Tibial nerve (tissue), 4 donors: ENCODE results near the gene WDR27. TPM values are rescaled to one million over a fixed set of nuclear protein-coding genes. Genes with fewer than 3 reads are reported as not detected.

Experiments used
- DNase-seq, 2 donors: peaks; one replicate each; pipeline ENCODE4 v3.0.0-alpha.2; 2019; ENCODE audit warnings: low spot score in 2 of 2
- H3K27ac ChIP-seq, 4 donors: fragments of 200-600 bp; sonication (generic) in 3 of 4; one replicate each; pipeline ENCODE4 v1.5.1; 2017 to 2019; ENCODE audit warnings: mild to moderate bottlenecking in 1 of 4
- H3K27me3 ChIP-seq, 2 donors: fragments of 200-600 bp; sonication (generic) in 1 of 2; one replicate each; pipeline versions ENCODE4 v1.5.1 to v1.6.0; 2017 to 2019
- H3K36me3 ChIP-seq, 3 donors: fragments of 200-600 bp; sonication (generic); one replicate each; pipeline ENCODE4 v1.5.1; 2018 to 2019
- H3K4me1 ChIP-seq, 4 donors: fragments of 200-600 bp; sonication (generic) in 3 of 4; one replicate each; pipeline ENCODE4 v1.5.1; 2017 to 2019
- H3K4me3 ChIP-seq, 4 donors: fragments of 200-600 bp; sonication (generic) in 3 of 4; one replicate each; pipeline ENCODE4 v1.5.1; 2017 to 2019; ENCODE audit warnings: mild to moderate bottlenecking in 1 of 4, moderate library complexity in 1 of 4
- H3K9me3 ChIP-seq, 4 donors: fragments of 200-600 bp; sonication (generic) in 3 of 4; one replicate each; pipeline ENCODE4 v1.5.1; 2017 to 2019
- EP300 ChIP-seq, 2 donors: sonication (generic); formaldehyde crosslinking; IDR thresholded peaks; one replicate each; pipeline ENCODE4 v1.6.1; 2017; ENCODE audit warnings: antibody characterized with exemption in 2 of 2, mild to moderate bottlenecking in 1 of 2
- POLR2A ChIP-seq, 2 donors: fragments of 450-650 bp; IDR thresholded peaks; one replicate each; pipeline ENCODE4 v1.6.1; 2017; ENCODE audit warnings: antibody characterized with exemption in 2 of 2, mild to moderate bottlenecking in 2 of 2, moderate library complexity in 2 of 2
- WGBS, 2 donors: methylation state at CpG; one replicate each; pipeline ENCODE4 v1.1.5; 2018; 5-methylcytosine and 5-hydroxymethylcytosine counted together
- total RNA-seq, 4 donors: library from RNA; depleted of rRNA; stranded (reverse); fragments of >200 nt; gene quantifications; one replicate each; pipeline ENCODE4 v1.1.0, GENCODE V29; 2016
- TF ChIP-seq, protein P1 (sequence below), 5 experiments: fragments of 200-600 bp in 3 of 5; fragments of 450-650 bp in 2 of 5; sonication (generic) in 3 of 5; IDR thresholded peaks; one replicate each; pipeline ENCODE4 v1.5.1; 2016 to 2019; ENCODE audit warnings: antibody characterized with exemption in 5 of 5, mild to moderate bottlenecking in 3 of 5, moderate library complexity in 2 of 5

The WDR27 gene
- total RNA-seq, 4 donors from 2014 or later: 33.9 to 57.5 (median 52.5) TPM

- DNase-seq: no peak
- Histone ChIP-seq H3K27ac (no peak overlapping the region), H3K4me1 (no peaks in the 10 kb centered on the region), H3K4me3 (no peak overlapping the region), H3K36me3 (peaks cover 0 to 48% (median 0%) of the 10 kb centered on the region in 3 donors), H3K27me3 (no peaks in the 10 kb centered on the region), H3K9me3 (no peaks in the 10 kb centered on the region)
- WGBS, 2 donors: 82 to 84% methylated on average over 8 of the region's 8 CpGs
- TF ChIP-seq, protein P1, sequence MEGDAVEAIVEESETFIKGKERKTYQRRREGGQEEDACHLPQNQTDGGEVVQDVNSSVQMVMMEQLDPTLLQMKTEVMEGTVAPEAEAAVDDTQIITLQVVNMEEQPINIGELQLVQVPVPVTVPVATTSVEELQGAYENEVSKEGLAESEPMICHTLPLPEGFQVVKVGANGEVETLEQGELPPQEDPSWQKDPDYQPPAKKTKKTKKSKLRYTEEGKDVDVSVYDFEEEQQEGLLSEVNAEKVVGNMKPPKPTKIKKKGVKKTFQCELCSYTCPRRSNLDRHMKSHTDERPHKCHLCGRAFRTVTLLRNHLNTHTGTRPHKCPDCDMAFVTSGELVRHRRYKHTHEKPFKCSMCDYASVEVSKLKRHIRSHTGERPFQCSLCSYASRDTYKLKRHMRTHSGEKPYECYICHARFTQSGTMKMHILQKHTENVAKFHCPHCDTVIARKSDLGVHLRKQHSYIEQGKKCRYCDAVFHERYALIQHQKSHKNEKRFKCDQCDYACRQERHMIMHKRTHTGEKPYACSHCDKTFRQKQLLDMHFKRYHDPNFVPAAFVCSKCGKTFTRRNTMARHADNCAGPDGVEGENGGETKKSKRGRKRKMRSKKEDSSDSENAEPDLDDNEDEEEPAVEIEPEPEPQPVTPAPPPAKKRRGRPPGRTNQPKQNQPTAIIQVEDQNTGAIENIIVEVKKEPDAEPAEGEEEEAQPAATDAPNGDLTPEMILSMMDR (IDR thresholded peaks at IDR 0.05): no peak
- TF ChIP-seq EP300 (IDR thresholded peaks at IDR 0.05): no peak
- TF ChIP-seq POLR2A (IDR thresholded peaks at IDR 0.05): no peak
These were observed 133.3 kb downstream of the WDR27 start for GRCh38 chr6:169568314-169569087.

- WGBS, 2 donors: 80 to 83% methylated on average over 11 of the region's 11 CpGs
These were observed 134.0 kb downstream of the WDR27 start for GRCh38 chr6:169567819-169568218.

DNA sequence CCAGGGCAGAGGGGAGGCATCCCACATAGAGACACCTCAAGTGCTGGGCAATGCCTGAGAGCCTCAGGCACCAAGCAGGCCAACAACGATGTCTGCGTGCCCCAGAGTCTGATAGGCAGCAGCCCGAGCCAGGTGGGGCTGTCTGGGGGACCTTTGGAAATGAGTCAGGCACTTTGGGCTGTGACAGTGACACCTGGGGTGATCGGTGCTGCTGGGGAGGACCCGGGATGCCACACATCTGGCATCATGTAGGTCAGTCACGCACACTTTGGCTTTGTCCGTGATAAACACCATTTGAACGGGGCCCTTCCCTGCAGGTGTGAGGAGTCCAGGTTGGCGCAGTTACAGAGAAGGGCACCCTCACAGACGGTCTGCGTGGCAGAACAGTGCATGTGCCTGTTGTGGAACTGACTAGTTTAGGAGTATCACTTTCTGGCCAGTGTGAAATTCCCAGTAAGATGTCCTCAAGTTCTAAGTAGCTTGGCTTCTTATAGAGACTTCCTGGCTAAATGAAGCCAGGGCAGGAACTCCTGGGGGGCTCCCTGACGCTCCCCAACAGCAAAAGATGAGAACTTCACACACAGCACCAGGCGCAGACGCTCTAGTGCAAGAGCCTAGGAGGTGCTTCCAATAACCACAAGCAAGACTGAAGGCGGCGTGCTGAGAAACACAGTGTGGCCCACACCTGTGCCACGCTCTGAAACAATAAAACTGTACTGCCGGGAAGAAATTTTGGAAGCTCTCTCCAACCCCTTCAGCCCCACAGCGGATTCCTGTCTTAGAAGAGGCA, 134.7 kb downstream of the WDR27 start:
- Histone ChIP-seq H3K27me3 (no peaks in the 10 kb centered on the region), H3K4me3 (no peak overlapping the region), H3K27ac (no peak overlapping the region), H3K9me3 (peaks cover 0 to 3% (median 0%) of the 10 kb centered on the region in 4 donors), H3K4me1 (no peaks in the 10 kb centered on the region), H3K36me3 (peaks cover 0 to 60% (median 0%) of the 10 kb centered on the region in 3 donors)
- DNase-seq: no peak
- TF ChIP-seq POLR2A (IDR thresholded peaks at IDR 0.05) (no peak), EP300 (IDR thresholded peaks at IDR 0.05) (no peak)
- TF ChIP-seq, protein P1 (IDR thresholded peaks at IDR 0.05): no peak
- 93 to 97% methylated on average over 19 of the region's 19 CpGs for WGBS, 2 donors

More at GRCh38 chr6:169567819-169568218, 134.0 kb downstream of the WDR27 start:
- TF ChIP-seq, protein P1 (IDR thresholded peaks at IDR 0.05): no peak
- no peak for TF ChIP-seq EP300 (IDR thresholded peaks at IDR 0.05)
- Histone ChIP-seq H3K4me1 (no peaks in the 10 kb centered on the region), H3K9me3 (no peaks in the 10 kb centered on the region), H3K36me3 (peaks cover 0 to 55% (median 0%) of the 10 kb centered on the region in 3 donors), H3K27ac (no peak overlapping the region), H3K4me3 (no peak overlapping the region), H3K27me3 (no peaks in the 10 kb centered on the region)
- no peak for DNase-seq

- 77 to 80% methylated on average over 11 of the region's 11 CpGs for WGBS, 2 donors
- H3K36me3 ChIP-seq: peaks cover 0 to 60% (median 0%) of the 10 kb centered on the region in 3 donors
- TF ChIP-seq POLR2A (IDR thresholded peaks at IDR 0.05): no peak
- TF ChIP-seq, protein P1 (IDR thresholded peaks at IDR 0.05): no peak
- TF ChIP-seq EP300 (IDR thresholded peaks at IDR 0.05): no peak
- no peak overlapping the region for H3K27ac ChIP-seq
- H3K27me3 ChIP-seq: no peaks in the 10 kb centered on the region
- H3K9me3 ChIP-seq: peaks cover 0 to 7% (median 0%) of the 10 kb centered on the region in 4 donors
- H3K4me3 ChIP-seq: no peak overlapping the region
- H3K4me1 ChIP-seq: no peaks in the 10 kb centered on the region
- no peak for DNase-seq
These were observed 135.5 kb downstream of the WDR27 start for GRCh38 chr6:169566319-169566718.
